Measurements from ENCODE around the gene ASAP2.

The ASAP2 gene

GRCh38 chr2:9420495-9420894 is 213.9 kb downstream of the ASAP2 start:
- no peak for DNase-seq (ENCODE audit: low read depth in 2 of 2, low spot score in 1 of 2)

- DNase-seq (ENCODE audit: low read depth in 2 of 2, low spot score in 1 of 2) = peak; percentile 4 to 12
Measured at GRCh38 chr2:9422321-9423099, 215.9 kb downstream of the ASAP2 start.

GRCh38 chr2:9423100-9423921 is 216.7 kb downstream of the ASAP2 start, which contains the start of the genes CPSF3 and ITGB1BP1:
Gene CPSF3 (plus strand): TSS chr2:9423654. CDS start chr2:9423774, 120 bp downstream.
Gene ITGB1BP1 (minus strand): TSS chr2:9423528. CDS start chr2:9418697, 4,831 bp downstream.
- peak; percentile 86 to 94 for DNase-seq (ENCODE audit: low read depth in 2 of 2, low spot score in 1 of 2)

- no peak for DNase-seq (ENCODE audit: low read depth in 2 of 2, low spot score in 1 of 2)
Measured at GRCh38 chr2:9423922-9424272, 217.3 kb downstream of the ASAP2 start.

GRCh38 chr2:9424447-9425164 is 218.0 kb downstream of the ASAP2 start:
- no peak for DNase-seq (ENCODE audit: low read depth in 2 of 2, low spot score in 1 of 2)

GRCh38 chr2:9428965-9429577 is 222.5 kb downstream of the ASAP2 start:
- no peak for DNase-seq (ENCODE audit: low read depth in 2 of 2, low spot score in 1 of 2)

GRCh38 chr2:9430316-9431293 is 224.0 kb downstream of the ASAP2 start:
- DNase-seq (ENCODE audit: low read depth in 2 of 2, low spot score in 1 of 2) = no peak

- no peak for DNase-seq (ENCODE audit: low read depth in 2 of 2, low spot score in 1 of 2)
Measured at GRCh38 chr2:9434489-9434888, 227.9 kb downstream of the ASAP2 start.

GRCh38 chr2:9439536-9439935 is 232.9 kb downstream of the ASAP2 start:
- no peak for DNase-seq (ENCODE audit: low read depth in 2 of 2, low spot score in 1 of 2)

GRCh38 chr2:9440058-9440727 is 233.6 kb downstream of the ASAP2 start:
- DNase-seq (ENCODE audit: low read depth in 2 of 2, low spot score in 1 of 2) = no peak

- no peak for DNase-seq (ENCODE audit: low read depth in 2 of 2, low spot score in 1 of 2)
Measured at GRCh38 chr2:9441556-9441955, 234.9 kb downstream of the ASAP2 start.

- no peak for DNase-seq (ENCODE audit: low read depth in 2 of 2, low spot score in 1 of 2)
Measured at GRCh38 chr2:9443526-9443925, 236.9 kb downstream of the ASAP2 start.

- no peak for DNase-seq (ENCODE audit: low read depth in 2 of 2, low spot score in 1 of 2)
Measured at GRCh38 chr2:9445089-9445488, 238.5 kb downstream of the ASAP2 start.

GRCh38 chr2:9451231-9451630 is 244.6 kb downstream of the ASAP2 start:
- no peak for DNase-seq (ENCODE audit: low read depth in 2 of 2, low spot score in 1 of 2)
